DMS79 (cell line): ENCODE results near the gene LRRC8D.

Experiments used
- DNase-seq: peaks from one replicate; lab custom pipeline; 2025; lab: John Stamatoyannopoulos, UW

LRRC8D gene

GRCh38 chr1:89833183-89834082 is 12.6 kb downstream of the LRRC8D start:
- no peak for DNase-seq

DNA sequence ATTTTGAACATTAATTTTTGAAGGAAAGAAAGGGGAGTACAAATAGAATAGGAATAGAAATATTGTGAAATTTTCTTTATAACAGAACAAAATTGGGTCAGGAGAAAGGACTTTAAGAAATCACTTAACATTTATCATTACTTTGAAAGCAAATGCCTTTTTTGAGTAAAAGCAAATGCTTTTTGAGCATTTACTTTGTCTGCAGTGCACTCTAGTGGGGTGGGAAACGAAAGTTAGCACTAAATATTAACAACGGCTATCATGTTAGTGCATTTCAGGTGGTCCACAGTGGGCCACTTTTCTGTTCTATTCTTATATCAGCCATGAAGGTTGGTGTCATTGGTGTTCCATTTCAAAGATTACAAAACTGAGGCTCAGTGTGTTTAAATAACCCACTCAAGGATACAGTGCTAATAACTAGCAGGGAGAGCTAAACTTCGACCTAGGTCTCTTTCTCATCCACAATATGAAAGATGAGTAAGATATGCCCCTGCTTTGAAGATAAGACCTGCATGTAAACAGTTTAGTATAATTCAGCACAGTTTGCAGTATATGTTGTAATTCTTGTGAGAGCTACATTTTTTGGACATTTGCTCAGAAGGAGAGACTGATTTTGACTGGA is 13.4 kb downstream of the LRRC8D start:
- DNase-seq: no peak

DNA sequence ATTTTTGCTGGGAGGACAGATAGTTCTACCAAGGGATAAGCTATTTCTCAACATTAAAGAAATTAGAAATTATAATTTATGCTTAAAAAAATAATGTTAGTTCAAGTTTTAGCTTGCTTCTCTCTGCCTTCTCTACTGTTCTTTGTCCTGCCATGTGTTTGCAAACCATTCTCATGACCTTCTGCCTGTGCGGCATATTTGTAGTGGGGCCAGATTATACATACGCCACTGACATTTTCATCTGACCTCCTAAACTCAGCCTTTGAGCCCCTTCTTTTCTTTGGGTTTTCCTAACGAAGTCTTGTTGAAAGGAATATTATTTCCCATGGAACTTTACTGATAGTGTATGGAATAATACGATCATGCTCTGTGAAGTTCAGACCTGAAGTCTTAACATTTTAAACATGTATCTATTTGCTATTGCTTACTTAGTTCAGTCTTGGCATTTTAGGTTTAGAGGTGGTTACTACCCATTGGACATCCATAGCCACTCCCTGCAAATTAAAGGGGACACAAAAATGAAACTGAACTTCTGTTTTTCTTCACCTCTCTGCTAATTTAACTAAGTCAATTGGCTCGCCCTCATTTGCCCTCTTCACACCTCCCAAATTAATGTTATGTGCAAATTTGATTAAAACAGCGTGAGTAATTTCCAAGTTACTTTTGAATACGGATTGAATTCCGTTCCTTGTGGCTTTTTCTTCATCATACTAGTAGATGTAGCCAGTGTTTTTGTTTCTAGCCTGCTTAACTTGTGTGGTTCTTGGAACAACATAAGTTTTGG is 15.6 kb downstream of the LRRC8D start:
- DNase-seq: no peak

DNA sequence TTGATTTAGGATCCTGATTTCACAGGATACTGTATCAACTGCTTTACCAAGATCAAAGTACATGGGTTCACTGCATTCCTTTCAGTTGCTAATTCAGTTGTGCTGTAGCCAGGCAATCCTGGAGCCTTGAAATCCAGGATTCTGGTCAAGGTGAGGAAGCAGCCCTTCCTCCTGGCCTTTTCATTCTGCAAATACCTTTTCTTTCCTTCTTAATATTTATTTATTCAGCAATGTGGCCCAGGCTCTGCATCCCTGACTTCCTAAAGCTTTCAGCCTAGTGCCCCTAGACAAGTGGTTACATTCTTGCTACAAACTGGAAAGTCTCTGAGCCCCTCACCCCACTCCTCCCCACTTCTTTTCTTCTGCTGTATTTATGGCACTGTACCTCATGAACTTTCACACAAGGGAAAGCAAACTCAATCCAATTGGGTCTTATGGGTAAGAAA is 16.2 kb downstream of the LRRC8D start:
- no peak for DNase-seq

- no peak for DNase-seq
These were observed 16.7 kb downstream of the LRRC8D start for GRCh38 chr1:89837510-89837909.

GRCh38 chr1:89839516-89839915 is 18.7 kb downstream of the LRRC8D start:
- no peak for DNase-seq

DNA sequence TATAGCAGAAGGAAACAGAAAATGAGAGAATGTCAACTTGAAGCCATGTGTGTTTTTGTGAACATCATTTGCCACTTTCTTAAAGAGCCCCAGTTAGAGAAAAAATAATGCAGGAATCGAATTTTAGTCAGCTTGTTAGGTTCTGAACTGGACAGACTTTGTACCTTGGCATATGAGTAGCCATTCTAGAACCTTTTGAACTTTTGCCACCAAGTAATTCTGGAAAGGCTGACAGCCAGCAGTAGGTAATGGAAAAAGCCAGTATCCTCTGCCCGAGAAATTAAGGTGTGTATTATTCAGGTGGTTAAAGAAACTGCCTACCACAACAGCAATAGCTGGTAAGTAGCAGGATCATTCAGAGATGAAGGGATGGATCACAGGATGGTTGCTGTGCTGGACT is 20.7 kb downstream of the LRRC8D start:
- no peak for DNase-seq

- peak; percentile 46 for DNase-seq
These were observed 21.9 kb downstream of the LRRC8D start for GRCh38 chr1:89842567-89843272.

- peak; percentile 64 for DNase-seq
These were observed 22.7 kb downstream of the LRRC8D start for GRCh38 chr1:89843273-89844130.

GRCh38 chr1:89844241-89844807 is 23.5 kb downstream of the LRRC8D start:
- DNase-seq: no peak

GRCh38 chr1:89844860-89845259 is 24.0 kb downstream of the LRRC8D start:
- DNase-seq: no peak

- no peak for DNase-seq
These were observed 26.4 kb downstream of the LRRC8D start for GRCh38 chr1:89847191-89847729.

DNA sequence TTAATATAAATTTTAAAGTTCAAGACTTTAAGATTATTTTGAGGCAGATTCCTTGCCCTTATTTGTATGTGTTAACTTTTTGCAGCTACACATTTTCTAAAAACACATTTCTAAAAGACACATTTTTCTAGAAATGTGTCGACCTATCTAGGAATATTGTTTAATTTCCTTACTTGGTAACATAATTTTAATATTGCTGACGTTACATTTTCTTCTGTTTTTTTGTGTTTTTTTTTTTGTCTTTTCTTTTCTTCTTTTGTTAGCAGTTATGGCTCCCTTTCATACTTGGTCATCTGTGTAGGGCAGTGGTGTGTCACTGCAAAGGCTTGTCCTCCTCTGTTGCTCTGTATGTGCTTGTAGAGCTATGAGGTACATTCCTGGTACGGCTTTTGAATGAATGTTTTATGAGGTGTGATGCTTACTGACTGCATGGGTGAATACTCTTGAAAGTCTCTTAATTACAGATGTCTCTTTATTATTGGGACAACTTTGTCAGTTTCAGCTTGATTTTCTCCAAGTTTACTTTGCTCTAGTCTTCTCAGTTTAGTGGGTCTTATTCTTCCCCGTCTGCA is 30.1 kb downstream of the LRRC8D start:
- no peak for DNase-seq

GRCh38 chr1:89854140-89854539 is 33.3 kb downstream of the LRRC8D start:
- no peak for DNase-seq

DNA sequence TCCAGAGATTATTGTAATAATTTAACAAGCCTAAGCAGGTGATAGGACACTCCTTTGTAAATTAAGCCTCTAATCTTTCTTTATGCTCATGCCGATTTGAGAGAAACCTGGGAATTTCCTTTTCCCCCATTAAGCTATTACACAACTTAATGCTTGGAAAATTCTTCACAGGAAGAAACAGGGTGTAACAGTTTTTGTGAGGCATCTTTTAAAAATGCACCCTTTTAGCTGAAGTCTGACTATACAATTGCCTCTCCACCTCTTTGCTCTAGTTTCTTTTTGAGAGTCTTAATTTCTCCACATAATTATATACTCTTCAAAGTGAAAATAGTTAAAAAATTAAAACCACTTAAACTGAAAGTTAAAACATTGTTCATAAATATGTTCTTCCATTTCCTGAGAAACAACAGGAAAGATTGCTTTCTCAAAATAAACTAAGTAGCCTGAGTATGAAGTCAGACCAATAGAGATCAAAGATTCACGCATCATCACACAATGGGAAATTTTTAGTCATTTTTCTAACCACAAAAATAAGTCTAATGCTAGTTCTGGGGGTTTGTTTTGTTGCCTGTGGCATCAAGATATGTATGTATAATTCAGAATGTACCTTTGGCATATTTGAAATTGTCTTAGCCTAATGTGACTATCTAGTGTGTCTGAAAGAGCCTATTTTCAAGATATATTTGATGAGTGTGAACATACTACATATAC is 34.7 kb downstream of the LRRC8D start:
- no peak for DNase-seq

GRCh38 chr1:89863165-89863830 is 42.5 kb downstream of the LRRC8D start:
- DNase-seq: no peak

DNA sequence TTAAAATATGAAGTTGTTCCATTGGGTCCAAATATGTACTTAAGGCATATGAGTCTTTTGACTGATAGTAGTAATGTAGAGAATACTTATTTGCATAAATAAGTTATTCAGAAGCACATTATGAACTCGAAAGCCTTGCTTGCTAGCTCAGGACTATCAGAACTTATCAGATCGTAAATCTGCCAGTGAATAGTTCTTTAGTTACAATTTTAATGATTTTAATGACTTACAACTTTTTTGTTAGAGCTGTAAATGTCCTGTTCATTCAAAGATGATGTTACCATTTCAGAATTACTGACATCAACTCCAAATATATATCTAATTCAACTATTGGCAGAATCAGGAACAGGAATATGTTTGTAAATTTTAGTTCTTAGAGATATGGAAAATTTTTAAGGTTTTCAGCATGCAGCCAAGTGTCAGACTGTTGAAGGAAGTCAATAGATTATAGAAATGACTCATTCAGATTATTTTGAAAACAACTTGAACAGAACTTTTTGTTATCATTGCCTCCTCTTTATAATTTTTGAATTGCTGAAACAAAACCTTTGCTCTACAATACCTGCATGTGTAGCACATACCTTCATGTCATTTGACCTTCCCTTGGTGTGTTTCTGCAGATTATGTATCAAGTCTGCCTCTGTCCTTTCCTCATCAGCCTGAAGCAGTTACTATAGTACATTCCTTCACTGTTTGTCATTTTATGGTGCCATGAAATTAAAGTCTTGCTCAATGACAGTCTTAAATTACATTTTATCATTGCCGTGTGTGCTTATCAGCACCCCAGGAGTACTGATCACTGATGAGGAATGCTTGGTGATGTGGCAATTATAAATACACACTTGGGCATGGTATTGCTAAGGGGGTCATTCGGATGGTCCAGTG is 44.9 kb downstream of the LRRC8D start:
- DNase-seq: no peak

DNA sequence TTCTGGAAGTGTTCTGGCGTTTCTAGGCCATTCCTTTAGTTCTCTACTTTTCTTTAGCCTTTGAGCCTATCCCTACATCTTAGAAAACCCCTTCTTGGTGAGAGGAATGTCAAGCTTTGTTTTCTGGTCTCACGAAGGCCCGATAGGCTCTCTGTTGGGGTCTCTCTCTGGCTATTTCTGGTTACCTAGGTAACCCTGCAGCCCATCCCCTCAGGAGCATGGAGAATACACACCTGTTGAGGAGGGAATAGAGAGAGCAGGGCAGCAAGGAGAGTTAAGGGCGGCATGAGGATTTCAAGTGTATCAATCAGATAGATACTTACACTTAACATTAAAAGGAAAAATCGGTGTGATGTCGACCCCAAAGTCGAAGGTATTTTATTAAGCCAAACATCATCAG is 45.7 kb downstream of the LRRC8D start:
- no peak for DNase-seq
